Measurements from ENCODE around the gene C9orf40. TPM values are rescaled to one million over a fixed set of nuclear protein-coding genes. Genes with fewer than 3 reads are reported as not detected.
A peak's percentile ranks its signal among the peaks of the same experiment; 100 is the strongest.

The C9orf40 gene
- total RNA-seq, 1 experiment from 2014 or later, result 3.2 TPM

- Mint-ChIP-seq H3K36me3 (ENCODE audit: insufficient read depth, unreplicated experiment) (no peaks in the 10 kb centered on the region), H3K27me3 (ENCODE audit: insufficient read depth, unreplicated experiment) (no peaks in the 10 kb centered on the region), H3K4me3 (ENCODE audit: unreplicated experiment) (no peak overlapping the region), H3K4me1 (ENCODE audit: low read depth, unreplicated experiment) (no peaks in the 10 kb centered on the region), H3K9me3 (ENCODE audit: unreplicated experiment) (no peaks in the 10 kb centered on the region), H3K27ac (ENCODE audit: unreplicated experiment) (no peak overlapping the region)
- ChIA-PET POLR2A (no interaction called here), CTCF (interaction anchor here (0.5 to 1.3 kb wide), 2 partner anchors 88 to 167 kb away, joined by 3 to 6 read pairs; no protein-coding TSS in a partner anchor)
- Histone ChIP-seq H3K9me3 (no peaks in the 10 kb centered on the region), H3K4me1 (no peaks in the 10 kb centered on the region), H3K4me3 (ENCODE audit: low read depth, low read length) (no peak overlapping the region), H3K27me3 (replicated peaks; ENCODE audit: control insufficient read depth, insufficient read depth, low read length) (no peaks in the 10 kb centered on the region), H3K36me3 (ENCODE audit: control insufficient read depth, insufficient read depth, low read length) (no peaks in the 10 kb centered on the region)
- intact Hi-C loops (cut with micrococcal nuclease; ENCODE audit: unreplicated experiment), result loop anchor here (1.0 to 5.0 kb wide), 3 partner anchors 62 to 163 kb away; no protein-coding TSS in a partner anchor
- peak; percentile 38 to 43 for DNase-seq
- TF ChIP-seq, protein P1, sequence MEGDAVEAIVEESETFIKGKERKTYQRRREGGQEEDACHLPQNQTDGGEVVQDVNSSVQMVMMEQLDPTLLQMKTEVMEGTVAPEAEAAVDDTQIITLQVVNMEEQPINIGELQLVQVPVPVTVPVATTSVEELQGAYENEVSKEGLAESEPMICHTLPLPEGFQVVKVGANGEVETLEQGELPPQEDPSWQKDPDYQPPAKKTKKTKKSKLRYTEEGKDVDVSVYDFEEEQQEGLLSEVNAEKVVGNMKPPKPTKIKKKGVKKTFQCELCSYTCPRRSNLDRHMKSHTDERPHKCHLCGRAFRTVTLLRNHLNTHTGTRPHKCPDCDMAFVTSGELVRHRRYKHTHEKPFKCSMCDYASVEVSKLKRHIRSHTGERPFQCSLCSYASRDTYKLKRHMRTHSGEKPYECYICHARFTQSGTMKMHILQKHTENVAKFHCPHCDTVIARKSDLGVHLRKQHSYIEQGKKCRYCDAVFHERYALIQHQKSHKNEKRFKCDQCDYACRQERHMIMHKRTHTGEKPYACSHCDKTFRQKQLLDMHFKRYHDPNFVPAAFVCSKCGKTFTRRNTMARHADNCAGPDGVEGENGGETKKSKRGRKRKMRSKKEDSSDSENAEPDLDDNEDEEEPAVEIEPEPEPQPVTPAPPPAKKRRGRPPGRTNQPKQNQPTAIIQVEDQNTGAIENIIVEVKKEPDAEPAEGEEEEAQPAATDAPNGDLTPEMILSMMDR (IDR thresholded peaks at IDR 0.05; ENCODE audit: insufficient read depth in 1 of 2, low read depth in 1 of 2, low read length in 1 of 2, severe bottlenecking in 1 of 2, unreplicated experiment in 1 of 2), result peak in 1 of 2 experiments; percentile 47
- BruUV-seq (replicated peaks), result no TSS peak
These were observed 12.1 kb downstream of the C9orf40 start for GRCh38 chr9:74940600-74940999.

DNA sequence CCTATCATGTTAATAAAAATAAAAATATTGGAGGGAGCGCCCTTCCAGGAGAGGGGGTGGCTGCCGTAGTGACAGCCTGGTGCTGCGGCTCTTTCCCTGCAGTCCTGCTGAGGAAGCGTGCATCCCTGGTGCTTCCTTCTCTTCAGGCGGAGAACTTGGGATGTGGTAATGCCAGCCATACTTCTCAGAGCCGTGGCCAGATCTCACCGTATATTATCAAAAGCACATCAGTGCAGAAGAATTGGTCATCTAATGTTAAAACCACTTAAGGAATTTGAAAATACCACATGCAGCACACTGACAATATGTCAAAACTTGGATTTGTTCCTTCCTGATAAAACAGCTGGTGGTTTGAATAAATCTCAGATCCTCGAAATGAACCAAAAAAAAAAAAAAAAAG is 17.7 kb downstream of the C9orf40 start:
- no peaks in the 10 kb centered on the region for H3K9me3 Mint-ChIP-seq (ENCODE audit: unreplicated experiment)
- no peaks in the 10 kb centered on the region for H3K36me3 ChIP-seq (ENCODE audit: control insufficient read depth, insufficient read depth, low read length)
- intact Hi-C loops (cut with micrococcal nuclease; ENCODE audit: unreplicated experiment), result no loop called here
- H3K27me3 Mint-ChIP-seq (ENCODE audit: insufficient read depth, unreplicated experiment), result no peaks in the 10 kb centered on the region
- POLR2A ChIA-PET, result no interaction called here
- no peak for DNase-seq
- BruUV-seq (replicated peaks), result no TSS peak
- no peaks in the 10 kb centered on the region for H3K4me1 ChIP-seq
- TF ChIP-seq, protein P1 (IDR thresholded peaks at IDR 0.05; ENCODE audit: insufficient read depth in 1 of 2, low read depth in 1 of 2, low read length in 1 of 2, severe bottlenecking in 1 of 2, unreplicated experiment in 1 of 2), result no peak
- no peak overlapping the region for H3K27ac Mint-ChIP-seq (ENCODE audit: unreplicated experiment)
- H3K27me3 ChIP-seq (replicated peaks; ENCODE audit: control insufficient read depth, insufficient read depth, low read length), result no peaks in the 10 kb centered on the region
- CTCF ChIA-PET, result no interaction called here
- no peak overlapping the region for H3K4me3 Mint-ChIP-seq (ENCODE audit: unreplicated experiment)
- no peaks in the 10 kb centered on the region for H3K4me1 Mint-ChIP-seq (ENCODE audit: low read depth, unreplicated experiment)
- no peaks in the 10 kb centered on the region for H3K36me3 Mint-ChIP-seq (ENCODE audit: insufficient read depth, unreplicated experiment)
- no peaks in the 10 kb centered on the region for H3K9me3 ChIP-seq
- H3K4me3 ChIP-seq (ENCODE audit: low read depth, low read length), result no peak overlapping the region

GRCh38 chr9:74921737-74922136 is 31.0 kb downstream of the C9orf40 start:
- no peak overlapping the region for H3K27ac Mint-ChIP-seq (ENCODE audit: unreplicated experiment)
- ChIA-PET CTCF (no interaction called here), POLR2A (no interaction called here)
- no peak overlapping the region for H3K4me3 Mint-ChIP-seq (ENCODE audit: unreplicated experiment)
- no peak overlapping the region for H3K4me3 ChIP-seq (ENCODE audit: low read depth, low read length)
- H3K27me3 ChIP-seq (replicated peaks; ENCODE audit: control insufficient read depth, insufficient read depth, low read length), result no peaks in the 10 kb centered on the region
- H3K4me1 ChIP-seq, result no peaks in the 10 kb centered on the region
- intact Hi-C loops (cut with micrococcal nuclease; ENCODE audit: unreplicated experiment), result no loop called here
- no peaks in the 10 kb centered on the region for H3K36me3 ChIP-seq (ENCODE audit: control insufficient read depth, insufficient read depth, low read length)
- H3K9me3 ChIP-seq, result no peaks in the 10 kb centered on the region
- no peaks in the 10 kb centered on the region for H3K27me3 Mint-ChIP-seq (ENCODE audit: insufficient read depth, unreplicated experiment)
- TF ChIP-seq, protein P1 (IDR thresholded peaks at IDR 0.05; ENCODE audit: insufficient read depth in 1 of 2, low read depth in 1 of 2, low read length in 1 of 2, severe bottlenecking in 1 of 2, unreplicated experiment in 1 of 2), result no peak
- BruUV-seq (replicated peaks), result no TSS peak
- H3K9me3 Mint-ChIP-seq (ENCODE audit: unreplicated experiment), result no peaks in the 10 kb centered on the region
- no peak for DNase-seq
- H3K36me3 Mint-ChIP-seq (ENCODE audit: insufficient read depth, unreplicated experiment), result no peaks in the 10 kb centered on the region
- no peaks in the 10 kb centered on the region for H3K4me1 Mint-ChIP-seq (ENCODE audit: low read depth, unreplicated experiment)
